Measurements from ENCODE around the gene RAE1. TPM values are rescaled to one million over a fixed set of nuclear protein-coding genes. Genes with fewer than 3 reads are reported as not detected.

Gene RAE1
- total and polyA plus RNA-seq, 2 of the 8 experiments (the other 6 are each of a cell fraction or from before 2014, with no cell fraction given) = 35.9 to 44.9 TPM

DNA sequence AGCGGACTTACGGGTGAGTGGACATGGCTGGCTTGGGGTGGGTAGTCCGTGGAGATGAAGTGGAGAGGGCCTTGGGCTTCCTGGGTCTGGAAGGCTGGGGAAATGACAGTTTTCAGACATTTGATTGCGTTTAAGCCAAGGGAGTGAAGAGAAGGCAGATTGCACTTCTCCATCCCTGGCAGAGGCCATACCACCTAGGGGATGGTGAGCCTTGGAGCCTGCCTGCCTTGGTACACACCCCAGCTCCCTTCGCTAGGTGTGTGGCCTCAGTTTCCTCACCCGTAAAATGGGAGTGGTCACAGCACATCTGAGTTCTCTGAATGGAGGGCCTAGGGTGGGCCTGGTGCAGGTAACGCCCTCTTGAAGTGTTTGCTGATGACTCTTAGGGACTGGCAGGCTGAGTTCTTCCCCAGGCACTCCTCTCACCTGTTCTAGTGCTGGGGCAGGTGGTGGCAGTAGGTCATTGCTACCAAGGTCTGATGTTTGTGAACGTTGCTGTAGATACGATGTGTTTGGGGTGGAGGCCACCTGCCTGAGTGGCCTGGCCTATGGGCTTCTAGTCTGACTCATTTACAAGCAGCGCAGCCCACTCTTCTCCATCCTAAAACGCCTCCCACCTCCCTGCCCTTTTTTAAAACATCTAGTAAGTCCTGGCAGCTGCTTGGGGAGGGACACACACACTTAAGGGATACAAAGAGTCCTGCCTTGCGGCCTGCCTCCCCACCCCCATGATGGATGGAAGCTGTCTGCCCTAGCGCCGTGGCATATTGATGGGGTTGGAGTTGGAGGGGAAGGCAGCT, 42.5 kb downstream of the RAE1 start:
- no peak overlapping the region for H3K27ac ChIP-seq (ENCODE audit: low read depth, low read length)
- peaks cover 5 to 27% (median 18%) of the 10 kb centered on the region in 4 experiments for H3K4me1 ChIP-seq (replicated peaks in 1 of 4; ENCODE audit: control insufficient read depth in 3 of 4, insufficient read depth in 4 of 4, low read length in 3 of 4)
- H3K4me2 ChIP-seq (ENCODE audit: insufficient read depth in 1 of 2, low read depth in 2 of 2, low read length in 2 of 2) = peak overlapping the region in 1 of 2 experiments; percentile 58; a peak in 1 of 4 replicates
- H3K79me2 ChIP-seq (ENCODE audit: control insufficient read depth in 1 of 2, insufficient read depth in 2 of 2, low read length in 2 of 2) = peaks cover 5 to 60% of the 10 kb centered on the region in 2 experiments; a peak in 3 of 4 replicates
- no peaks in the 10 kb centered on the region for H3K9me3 ChIP-seq (ENCODE audit: insufficient read depth in 2 of 2, low read depth in 1 of 2, low read length in 1 of 2)
- peak overlapping the region; percentile 7; the same call in 1 of the 2 replicates for H2AK5ac ChIP-seq (ENCODE audit: low read depth, low read length)
- no peak overlapping the region for H3K14ac ChIP-seq (ENCODE audit: insufficient read length)
- peak overlapping the region; percentile 32; the same call in 1 of the 2 replicates for H3K18ac ChIP-seq (ENCODE audit: extremely low read depth, low read length)
- ChIA-PET CTCF (ENCODE audit: partially characterized antibody) (interaction anchor here (0.6 to 2.0 kb wide), 4 partner anchors 22 to 102 kb away, joined by 3 to 5 read pairs (median 4); no protein-coding TSS in a partner anchor), POLR2A (ENCODE audit: partially characterized antibody) (interaction anchor here (1.0 to 3.2 kb wide), 5 partner anchors 8 to 25 kb away, joined by 3 to 11 read pairs (median 3); no protein-coding TSS in a partner anchor)
- WGBS, 2 experiments (ENCODE audit: extremely low coverage in 1 of 2, insufficient coverage in 1 of 2, insufficient read length in 1 of 2, insufficient replicate concordance in 2 of 2, low coverage in 1 of 2, low lambda C conversion rate in 2 of 2, missing lambda C conversion rate in 1 of 2) = 90% methylated on average over 14 of the region's 14 CpGs; no CpG with 5 or more reads in 1 of the 2 experiments
- H3K27me3 ChIP-seq (replicated peaks in 1 of 4; ENCODE audit: control insufficient read depth in 3 of 4, extremely low read depth in 1 of 4, insufficient read depth in 3 of 4, low read length in 3 of 4) = peaks cover 0 to 10% (median 4%) of the 10 kb centered on the region in 4 experiments; a peak in 4 of 7 replicates
- no peak overlapping the region for H2BK15ac ChIP-seq (ENCODE audit: low read length)
- no peak for FAIRE-seq
- peaks cover 32% of the 10 kb centered on the region for H3K79me1 ChIP-seq (ENCODE audit: low read depth, low read length)
- H3K4ac ChIP-seq (replicated peaks; ENCODE audit: insufficient read length, low read depth, low read length) = no peak overlapping the region
- no peak overlapping the region for H4K5ac ChIP-seq (ENCODE audit: insufficient read length, low read depth, low read length)
- H4K20me1 ChIP-seq (replicated peaks in 1 of 2; ENCODE audit: control insufficient read depth in 1 of 2, insufficient read depth in 2 of 2, low read length in 2 of 2) = peaks cover 23 to 35% of the 10 kb centered on the region in 2 experiments
- H2BK20ac ChIP-seq (ENCODE audit: low read length) = no peak overlapping the region
- peaks cover 15 to 41% (median 21%) of the 10 kb centered on the region in 4 experiments; a peak in 7 of 8 replicates for H3K36me3 ChIP-seq (ENCODE audit: control insufficient read depth in 2 of 4, insufficient read depth in 4 of 4, low read length in 3 of 4)
- H4K8ac ChIP-seq (ENCODE audit: extremely low read depth, insufficient read depth, low read length) = no peak overlapping the region; the same call in 1 of the 2 replicates
- no peak overlapping the region for H3K23ac ChIP-seq (ENCODE audit: insufficient read length)
- H2AFZ ChIP-seq (ENCODE audit: low read length) = no peak overlapping the region
- no peak overlapping the region for H3K9ac ChIP-seq (replicated peaks in 1 of 4; ENCODE audit: extremely low read depth in 1 of 4, low read depth in 3 of 4, low read length in 3 of 4)
- no peak overlapping the region for H3K4me3 ChIP-seq (ENCODE audit: extremely low read depth in 1 of 4, insufficient read depth in 2 of 4, low read depth in 3 of 4, low read length in 4 of 4)
- no peak for DNase-seq (ENCODE audit: low read depth in 1 of 2, low spot score in 2 of 2)
- no peak overlapping the region for H4K91ac ChIP-seq (replicated peaks; ENCODE audit: insufficient read length, low read length)
- H2BK5ac ChIP-seq (ENCODE audit: low read depth, low read length) = 0 out of 2 replicates have a peak overlapping the region, but pooled peaks have one; percentile 68
- no peak overlapping the region for H2BK120ac ChIP-seq (replicated peaks; ENCODE audit: low read depth, low read length)
- no peak overlapping the region for H2BK12ac ChIP-seq (ENCODE audit: low read depth, low read length)
- H3K56ac ChIP-seq (replicated peaks; ENCODE audit: insufficient read length, low read depth, low read length) = no peak overlapping the region
- peaks cover 5% of the 10 kb centered on the region; the same call in 1 of the 2 replicates for H3K23me2 ChIP-seq (ENCODE audit: low read depth, low read length)
- TF ChIP-seq NANOG (IDR thresholded peaks at IDR 0.05; ENCODE audit: insufficient read depth, low read depth, low read length, poor library complexity, severe bottlenecking) = no peak
- no peak for TF ChIP-seq GTF2F1 (IDR thresholded peaks at IDR 0.05; ENCODE audit: borderline replicate concordance, low read depth, low read length)
- no peak for TF ChIP-seq POLR2A (IDR thresholded peaks at IDR 0.05; ENCODE audit: control extremely low read depth in 1 of 2, low read depth in 2 of 2, low read length in 2 of 2)
- no peak for TF ChIP-seq RNF2 (IDR thresholded peaks at IDR 0.05; ENCODE audit: borderline replicate concordance, low read depth, low read length, missing control alignments, poor library complexity, severe bottlenecking)

All from H1 (cell line).